Astrocyte (in vitro differentiated cells and primary cell): ENCODE data around the gene GPATCH2L.

Experiments used
- EZH2 ChIP-seq: IDR thresholded peaks from 2 replicates; pipeline ENCODE4 v1.6.1; 2012; ENCODE audit warnings: mild to moderate bottlenecking, low read length, inconsistent platforms; ENCODE audit not compliant: insufficient read depth
- TF ChIP-seq, protein P1 (sequence below): IDR thresholded peaks from 2 replicates; pipeline ENCODE4 v1.5.1; 2011; ENCODE audit warnings: low read depth, mild to moderate bottlenecking, inconsistent platforms, low read length, moderate library complexity; ENCODE audit not compliant: insufficient read depth

DNA sequence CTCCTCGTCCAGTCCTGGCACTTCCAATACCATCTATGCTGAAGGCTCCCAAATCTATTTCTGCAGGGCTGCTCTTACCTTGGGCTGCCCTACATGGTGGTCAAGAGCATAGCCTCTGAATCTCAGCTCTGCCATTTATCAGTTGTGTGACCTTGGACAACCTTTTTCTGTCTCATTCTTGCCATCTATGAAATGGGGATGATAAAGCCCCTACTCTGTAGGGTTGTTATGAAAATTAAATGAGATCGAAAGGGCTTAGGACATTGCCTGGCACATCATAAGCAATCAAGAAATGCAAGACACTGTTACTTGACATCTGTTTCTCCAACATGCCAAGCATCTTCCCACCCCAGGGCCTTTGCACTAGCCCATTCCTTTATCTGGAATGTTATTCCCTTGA, 45.5 kb upstream of the GPATCH2L start:
- TF ChIP-seq, protein P1, sequence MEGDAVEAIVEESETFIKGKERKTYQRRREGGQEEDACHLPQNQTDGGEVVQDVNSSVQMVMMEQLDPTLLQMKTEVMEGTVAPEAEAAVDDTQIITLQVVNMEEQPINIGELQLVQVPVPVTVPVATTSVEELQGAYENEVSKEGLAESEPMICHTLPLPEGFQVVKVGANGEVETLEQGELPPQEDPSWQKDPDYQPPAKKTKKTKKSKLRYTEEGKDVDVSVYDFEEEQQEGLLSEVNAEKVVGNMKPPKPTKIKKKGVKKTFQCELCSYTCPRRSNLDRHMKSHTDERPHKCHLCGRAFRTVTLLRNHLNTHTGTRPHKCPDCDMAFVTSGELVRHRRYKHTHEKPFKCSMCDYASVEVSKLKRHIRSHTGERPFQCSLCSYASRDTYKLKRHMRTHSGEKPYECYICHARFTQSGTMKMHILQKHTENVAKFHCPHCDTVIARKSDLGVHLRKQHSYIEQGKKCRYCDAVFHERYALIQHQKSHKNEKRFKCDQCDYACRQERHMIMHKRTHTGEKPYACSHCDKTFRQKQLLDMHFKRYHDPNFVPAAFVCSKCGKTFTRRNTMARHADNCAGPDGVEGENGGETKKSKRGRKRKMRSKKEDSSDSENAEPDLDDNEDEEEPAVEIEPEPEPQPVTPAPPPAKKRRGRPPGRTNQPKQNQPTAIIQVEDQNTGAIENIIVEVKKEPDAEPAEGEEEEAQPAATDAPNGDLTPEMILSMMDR: no peak
- no peak for TF ChIP-seq EZH2
